Erythroblast (primary cell): Measurements from ENCODE around the gene RASL10A.

Source experiments
- DNase-seq, 2 experiments: peaks; one replicate each; lab custom pipeline; 2025; lab: John Stamatoyannopoulos, UW
- GATA1 ChIP-seq: IDR thresholded peaks from 2 replicates; pipeline ENCODE4 v1.6.1; 2011; ENCODE audit warnings: low read depth, mild to moderate bottlenecking, control low read depth, low read length, moderate library complexity
- POLR2A ChIP-seq: IDR thresholded peaks from 2 replicates; pipeline ENCODE4 v1.6.1; 2011; ENCODE audit warnings: mild to moderate bottlenecking, low read length

The RASL10A gene

DNA sequence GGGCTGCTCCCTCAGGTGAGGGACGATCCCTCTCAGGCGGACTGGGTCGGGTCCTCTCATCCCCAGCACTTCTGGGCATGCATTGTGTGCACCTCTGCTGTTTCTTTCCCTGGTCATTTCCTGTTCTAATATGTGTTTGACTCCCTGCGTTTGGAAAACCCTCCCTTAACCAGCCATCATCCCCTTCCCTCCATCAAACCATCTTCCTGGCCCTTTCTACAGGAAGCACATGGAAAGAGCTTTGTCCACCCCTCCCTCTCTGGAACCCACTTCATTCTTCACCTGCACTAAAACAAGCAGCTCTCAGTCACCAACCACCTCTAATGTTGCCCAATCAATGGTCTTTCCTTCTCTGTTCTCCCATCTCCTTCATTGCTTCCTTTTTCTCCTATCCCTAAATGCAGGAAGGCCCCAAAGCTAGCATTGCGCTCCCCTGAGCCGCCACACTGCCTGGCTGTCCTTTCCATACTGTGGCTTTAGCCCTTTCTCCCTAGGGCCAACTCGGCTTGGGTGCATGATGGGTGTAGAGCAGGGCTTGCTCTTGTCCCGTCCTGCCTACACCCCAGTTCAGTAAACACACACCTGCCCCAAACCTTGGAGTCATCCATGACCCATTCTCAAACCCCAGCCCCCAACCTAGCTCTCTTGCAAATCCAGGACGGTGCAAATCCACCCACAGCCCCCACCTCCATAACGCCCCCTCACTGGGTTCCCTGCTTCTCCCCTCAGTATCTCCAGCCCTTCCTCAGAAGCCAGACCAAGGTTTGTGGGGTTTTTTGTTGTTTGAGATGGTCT is 14.5 kb downstream of the RASL10A start:
- TF ChIP-seq POLR2A (no peak), GATA1 (no peak)
- no peak for DNase-seq

GRCh38 chr22:29300467-29300806 is 15.1 kb downstream of the RASL10A start:
- DNase-seq, result no peak

GRCh38 chr22:29299136-29299900 is 16.2 kb downstream of the RASL10A start:
- DNase-seq, result no peak
- no peak for TF ChIP-seq GATA1
- no peak for TF ChIP-seq POLR2A

More at GRCh38 chr22:29300467-29300806, 15.1 kb downstream of the RASL10A start:
- TF ChIP-seq POLR2A (no peak), GATA1 (no peak)

- no peak for TF ChIP-seq GATA1
- no peak for DNase-seq
These were observed 16.9 kb downstream of the RASL10A start for GRCh38 chr22:29298641-29299040.

- TF ChIP-seq POLR2A, result no peak
- no peak for TF ChIP-seq GATA1
- DNase-seq, result no peak
These were observed 23.1 kb downstream of the RASL10A start for GRCh38 chr22:29292379-29292778.

GRCh38 chr22:29291215-29291614 is 24.3 kb downstream of the RASL10A start:
- no peak for DNase-seq
- no peak for TF ChIP-seq POLR2A
- no peak for TF ChIP-seq GATA1

GRCh38 chr22:29290061-29290460 is 25.4 kb downstream of the RASL10A start:
- TF ChIP-seq GATA1 (no peak), POLR2A (no peak)
- no peak for DNase-seq

DNA sequence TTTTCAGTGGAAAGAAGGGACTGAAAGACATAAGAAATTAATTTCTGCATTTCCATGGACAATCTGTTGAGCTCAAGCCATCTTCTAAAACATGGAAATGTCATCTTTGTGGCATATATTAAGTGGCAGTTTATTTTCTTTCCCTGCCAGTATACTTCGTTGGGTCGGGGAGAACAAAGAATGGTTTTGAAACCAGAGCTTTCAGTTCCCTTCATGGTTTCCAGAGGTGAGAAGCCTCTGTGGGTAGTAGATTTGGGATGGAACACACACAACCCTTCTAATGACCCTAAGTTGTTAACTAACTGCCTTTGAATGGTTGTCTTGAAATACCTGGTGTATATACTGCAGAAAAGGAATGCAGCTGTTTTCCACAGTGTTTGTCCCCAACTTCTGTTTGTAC is 26.7 kb downstream of the RASL10A start:
- no peak for TF ChIP-seq POLR2A
- TF ChIP-seq GATA1, result no peak
- DNase-seq, result no peak

- TF ChIP-seq POLR2A (no peak), GATA1 (no peak)
- no peak for DNase-seq
These were observed 31.3 kb downstream of the RASL10A start for GRCh38 chr22:29284196-29284595.

DNA sequence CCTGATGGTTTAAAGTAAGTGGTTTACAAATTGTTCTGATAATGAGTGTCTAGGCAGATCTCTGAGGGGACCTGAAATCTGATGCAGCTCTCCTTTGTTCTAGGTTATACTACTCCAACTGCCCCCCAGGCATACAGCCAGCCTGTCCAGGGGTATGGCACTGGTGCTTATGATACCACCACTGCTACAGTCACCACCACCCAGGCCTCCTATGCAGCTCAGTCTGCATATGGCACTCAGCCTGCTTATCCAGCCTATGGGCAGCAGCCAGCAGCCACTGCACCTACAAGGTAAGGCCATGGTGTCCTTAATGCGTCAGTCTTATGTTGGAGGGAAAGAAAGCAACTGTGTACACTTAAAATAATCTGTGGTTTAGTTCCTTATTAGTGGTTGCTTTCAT is 37.6 kb downstream of the RASL10A start:
- no peak for TF ChIP-seq POLR2A
- no peak for TF ChIP-seq GATA1
- no peak for DNase-seq

- no peak for DNase-seq
- TF ChIP-seq POLR2A (no peak), GATA1 (no peak)
These were observed 39.5 kb downstream of the RASL10A start for GRCh38 chr22:29275819-29276565.

GRCh38 chr22:29275167-29275566 is 40.3 kb downstream of the RASL10A start:
- no peak for DNase-seq
- TF ChIP-seq POLR2A (no peak), GATA1 (no peak)

GRCh38 chr22:29272624-29273023 is 42.9 kb downstream of the RASL10A start:
- TF ChIP-seq GATA1 (no peak), POLR2A (no peak)
- DNase-seq, result no peak
